ENCODE data around the gene TXNRD3.

TXNRD3 gene

DNA sequence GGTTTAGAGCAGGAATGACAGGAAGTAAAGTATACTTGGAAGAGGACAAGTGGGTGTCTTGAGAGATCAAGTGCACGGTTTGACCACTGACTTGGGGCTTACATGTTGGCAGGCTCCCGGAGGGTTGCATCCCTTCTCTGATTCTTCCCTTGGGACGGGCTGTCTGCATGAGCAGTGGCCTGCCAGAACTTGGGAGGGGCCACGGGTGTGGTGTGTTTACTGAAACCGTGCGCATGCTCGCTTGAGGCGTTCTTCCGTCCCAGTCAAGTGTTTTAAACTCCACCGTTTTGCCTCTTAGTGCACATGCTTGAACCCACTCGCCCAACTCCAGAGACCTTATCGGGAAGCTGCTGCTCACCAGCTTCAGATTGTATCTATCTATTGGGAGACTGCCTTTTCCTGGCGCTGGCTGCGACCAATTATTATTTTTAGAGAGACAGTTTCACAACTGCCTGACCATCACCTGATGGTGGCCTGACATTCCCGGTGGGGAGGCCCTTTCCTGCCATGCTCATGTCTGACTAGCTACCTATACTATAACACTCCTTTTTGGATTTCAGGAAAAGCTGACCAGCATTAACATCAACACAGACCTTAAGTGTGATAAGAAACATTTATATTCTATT lies 81.3 kb downstream of the TXNRD3 start:
- DNase-seq (ENCODE audit: low spot score in 2 of 2) (no peak), ATAC-seq (ENCODE audit: low read depth) (no peak)
- Mint-ChIP-seq H3K4me1 (no peaks in the 10 kb centered on the region), H3K4me3 (no peak overlapping the region), H3K27me3 (peaks cover 11% of the 10 kb centered on the region), H3K36me3 (no peaks in the 10 kb centered on the region), H3K27ac (no peak overlapping the region), H3K9me3 (no peaks in the 10 kb centered on the region)

DNA sequence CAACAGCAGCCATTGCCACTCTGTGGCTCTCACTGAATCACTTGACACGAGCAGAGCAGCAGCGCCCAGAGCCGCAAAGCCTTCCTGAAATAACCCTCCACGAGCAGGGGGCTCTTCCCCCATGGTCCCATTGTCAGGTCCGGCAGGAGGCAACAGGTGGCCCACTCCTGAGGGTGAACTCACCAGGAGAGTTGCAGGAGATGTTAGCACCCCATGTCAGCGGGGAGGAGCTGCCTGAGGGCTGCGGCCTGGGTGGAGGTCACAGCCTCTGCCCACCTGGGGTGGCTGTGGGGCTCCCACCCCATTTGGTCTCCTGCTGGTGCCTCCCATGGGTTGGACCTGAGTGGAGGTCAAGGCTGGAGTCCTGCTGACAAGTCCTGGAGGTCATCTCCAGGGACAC lies 83.8 kb downstream of the TXNRD3 start:
- no peak overlapping the region for H3K27ac Mint-ChIP-seq
- H3K27me3 Mint-ChIP-seq = peaks cover 9% of the 10 kb centered on the region
- no peak for DNase-seq (ENCODE audit: low spot score in 2 of 2)
- no peaks in the 10 kb centered on the region for H3K36me3 Mint-ChIP-seq
- no peaks in the 10 kb centered on the region for H3K9me3 Mint-ChIP-seq
- H3K4me3 Mint-ChIP-seq = no peak overlapping the region
- ATAC-seq (ENCODE audit: low read depth) = no peak
- no peaks in the 10 kb centered on the region for H3K4me1 Mint-ChIP-seq

DNA sequence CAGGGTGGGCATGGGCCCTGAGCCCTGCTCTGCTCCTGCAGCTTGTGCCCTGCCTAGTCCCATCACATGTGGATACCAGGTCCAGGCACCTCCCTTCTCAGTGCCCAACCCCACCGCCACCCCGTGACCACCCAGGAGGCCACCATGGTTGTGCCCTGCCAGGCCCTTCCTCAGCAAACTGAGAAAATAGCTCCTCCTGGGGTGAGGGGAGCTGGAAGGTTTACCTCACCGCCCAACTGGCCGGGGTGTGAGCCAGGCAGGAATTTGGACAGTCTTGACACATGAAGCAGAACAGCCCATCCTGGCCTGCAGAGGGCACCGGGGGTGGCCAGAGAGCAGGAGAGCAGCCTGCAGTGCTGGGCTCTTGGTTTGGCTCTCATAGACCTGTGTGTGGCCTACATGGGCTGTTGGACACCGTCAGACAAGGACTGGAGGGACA lies 84.8 kb downstream of the TXNRD3 start:
- H3K27me3 Mint-ChIP-seq = peaks cover 10% of the 10 kb centered on the region
- ATAC-seq (ENCODE audit: low read depth) (no peak), DNase-seq (ENCODE audit: low spot score in 2 of 2) (no peak)
- H3K36me3 Mint-ChIP-seq = no peaks in the 10 kb centered on the region
- H3K27ac Mint-ChIP-seq = no peak overlapping the region
- no peak overlapping the region for H3K4me3 Mint-ChIP-seq
- peaks cover 2% of the 10 kb centered on the region for H3K9me3 Mint-ChIP-seq
- H3K4me1 Mint-ChIP-seq = no peaks in the 10 kb centered on the region

DNA sequence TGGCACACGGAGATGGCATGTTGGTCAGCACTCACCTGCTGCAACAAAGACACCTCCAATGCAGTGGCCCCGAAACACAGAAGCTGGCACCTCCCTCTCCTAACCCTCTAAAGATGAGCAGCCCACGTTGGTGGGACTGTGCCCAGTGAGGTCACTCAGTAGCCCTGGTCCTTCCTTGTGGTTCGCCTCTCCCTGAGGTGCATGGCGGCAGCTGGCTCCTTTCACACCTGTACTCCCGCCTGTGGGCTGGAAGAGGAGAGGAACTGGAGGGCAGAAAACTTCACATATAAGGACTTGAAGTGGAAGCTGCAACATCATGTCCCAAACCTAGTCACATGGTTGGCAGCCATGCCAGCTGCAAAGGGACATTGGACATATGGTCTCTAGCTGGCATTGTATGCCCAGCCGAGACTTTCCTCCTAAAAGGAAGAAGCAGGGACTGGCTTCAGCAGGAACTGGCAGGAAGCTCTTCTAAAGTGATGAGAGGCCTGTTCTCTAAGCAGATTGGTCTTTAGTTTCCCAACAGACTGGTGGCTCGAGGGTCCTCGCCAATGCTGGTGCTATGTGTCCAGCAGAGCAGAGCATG lies 85.4 kb downstream of the TXNRD3 start:
- Mint-ChIP-seq H3K36me3 (no peaks in the 10 kb centered on the region), H3K27me3 (peaks cover 11% of the 10 kb centered on the region)
- ATAC-seq (ENCODE audit: low read depth) = no peak

DNA sequence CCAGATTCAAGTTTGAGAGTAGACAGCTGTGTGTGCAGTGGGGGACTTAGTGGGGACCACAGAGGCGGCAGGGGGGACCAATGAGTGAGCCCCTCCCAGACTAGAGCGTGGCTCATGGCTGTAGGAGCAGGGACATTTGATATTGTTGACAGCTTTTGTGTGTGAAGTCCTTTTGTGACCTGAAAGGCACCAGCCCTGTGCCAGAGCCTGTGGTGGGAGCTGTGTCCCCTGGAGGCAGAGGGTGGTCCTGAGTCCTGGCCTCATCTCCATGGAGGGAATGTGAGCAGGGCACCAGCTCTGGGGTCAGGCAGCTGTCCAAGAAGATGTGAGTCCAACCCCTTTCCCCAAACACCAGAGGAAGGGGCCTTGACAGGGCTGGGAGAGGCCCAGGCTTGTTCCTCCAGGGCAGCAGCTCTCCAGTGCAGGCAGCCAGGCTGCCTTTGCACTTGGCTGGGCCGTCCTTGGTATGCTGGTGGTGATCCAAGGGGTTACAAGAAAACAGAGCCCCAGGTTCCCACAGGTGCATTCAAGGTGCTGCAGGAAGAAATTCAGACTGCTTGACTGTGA lies 86.1 kb downstream of the TXNRD3 start:
- no peak for ATAC-seq (ENCODE audit: low read depth)
- no peaks in the 10 kb centered on the region for H3K4me1 Mint-ChIP-seq
- no peaks in the 10 kb centered on the region for H3K36me3 Mint-ChIP-seq
- no peak overlapping the region for H3K27ac Mint-ChIP-seq
- no peak for DNase-seq (ENCODE audit: low spot score in 2 of 2)
- H3K27me3 Mint-ChIP-seq = peaks cover 10% of the 10 kb centered on the region
- H3K9me3 Mint-ChIP-seq = peaks cover 2% of the 10 kb centered on the region
- no peak overlapping the region for H3K4me3 Mint-ChIP-seq

More for the DNA sequence above, 85.4 kb downstream of the TXNRD3 start:
- peaks cover 2% of the 10 kb centered on the region for H3K9me3 Mint-ChIP-seq
- H3K27ac Mint-ChIP-seq = no peak overlapping the region
- H3K4me1 Mint-ChIP-seq = no peaks in the 10 kb centered on the region
- no peak overlapping the region for H3K4me3 Mint-ChIP-seq
- DNase-seq (ENCODE audit: low spot score in 2 of 2) = no peak

DNA sequence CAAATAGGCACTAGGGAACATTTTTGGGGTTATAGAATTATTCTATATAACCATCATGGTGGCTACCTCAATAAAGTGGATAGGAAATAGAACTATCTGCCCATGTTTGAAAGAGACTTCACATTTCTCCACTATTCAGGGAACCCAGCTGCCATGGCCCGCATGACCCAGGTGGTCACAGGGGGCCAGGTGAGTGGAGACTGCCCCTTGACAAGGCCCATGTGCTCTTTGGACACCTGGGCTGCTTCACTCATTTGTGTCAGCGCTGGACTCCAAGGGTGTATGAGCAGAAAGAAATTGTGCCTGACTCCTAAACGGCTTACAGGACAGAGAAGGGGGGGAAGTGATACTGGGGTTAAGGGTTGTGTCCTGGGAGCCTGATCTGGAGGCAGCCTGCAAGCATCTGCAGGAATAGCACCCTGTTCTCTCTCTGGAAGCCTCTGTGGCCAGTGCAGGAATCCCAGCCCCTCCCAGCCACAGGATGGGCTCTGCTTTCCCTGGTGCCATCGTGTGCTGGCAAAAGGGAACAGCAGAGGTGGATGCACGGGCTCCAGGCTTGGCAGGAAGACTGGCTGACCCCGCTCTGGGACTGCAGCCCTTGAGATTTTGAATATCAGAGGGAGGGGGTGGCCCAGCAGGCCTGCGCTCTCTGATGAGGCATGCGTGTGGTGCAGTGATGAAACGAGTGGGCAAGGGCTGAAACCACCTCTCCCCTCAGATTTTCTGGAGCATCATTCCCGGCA lies 87.1 kb downstream of the TXNRD3 start:
- Mint-ChIP-seq H3K27me3 (peaks cover 9% of the 10 kb centered on the region), H3K4me3 (no peak overlapping the region), H3K9me3 (peaks cover 5% of the 10 kb centered on the region), H3K36me3 (no peaks in the 10 kb centered on the region), H3K4me1 (no peaks in the 10 kb centered on the region), H3K27ac (no peak overlapping the region)
- DNase-seq (ENCODE audit: low spot score in 2 of 2) = no peak
- ATAC-seq (ENCODE audit: low read depth) = no peak

DNA sequence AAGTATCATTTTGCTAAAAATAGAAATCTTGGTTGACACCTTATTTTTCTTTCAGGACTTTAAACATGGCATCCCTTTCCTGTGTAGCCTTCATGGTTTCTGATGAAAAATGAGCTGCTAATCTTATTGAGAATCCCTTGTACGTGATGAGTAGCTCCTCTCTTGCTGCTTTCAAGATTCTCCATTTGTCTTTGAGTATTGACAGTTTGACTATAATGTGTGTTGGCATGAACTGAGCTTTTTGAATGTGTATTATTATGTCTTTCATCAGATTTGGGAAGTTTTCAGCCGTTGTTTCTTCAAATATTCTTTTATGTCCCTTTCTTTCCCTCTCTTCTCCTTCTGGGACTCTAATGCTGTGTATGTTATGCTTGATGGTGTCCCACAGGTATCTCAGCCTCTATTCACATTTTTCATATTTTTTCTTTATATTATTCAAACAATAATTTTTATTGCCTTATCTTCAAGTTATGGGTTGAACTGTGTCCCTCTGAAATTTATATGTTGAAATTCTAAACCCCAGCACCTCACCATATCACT lies 92.1 kb downstream of the TXNRD3 start:
- peaks cover 9% of the 10 kb centered on the region for H3K27me3 Mint-ChIP-seq
- H3K4me1 Mint-ChIP-seq = no peaks in the 10 kb centered on the region
- peaks cover 14% of the 10 kb centered on the region for H3K9me3 Mint-ChIP-seq
- no peak overlapping the region for H3K4me3 Mint-ChIP-seq
- no peak overlapping the region for H3K27ac Mint-ChIP-seq
- no peak for DNase-seq (ENCODE audit: low spot score in 2 of 2)
- ATAC-seq (ENCODE audit: low read depth) = no peak
- peaks cover 3% of the 10 kb centered on the region for H3K36me3 Mint-ChIP-seq

DNA sequence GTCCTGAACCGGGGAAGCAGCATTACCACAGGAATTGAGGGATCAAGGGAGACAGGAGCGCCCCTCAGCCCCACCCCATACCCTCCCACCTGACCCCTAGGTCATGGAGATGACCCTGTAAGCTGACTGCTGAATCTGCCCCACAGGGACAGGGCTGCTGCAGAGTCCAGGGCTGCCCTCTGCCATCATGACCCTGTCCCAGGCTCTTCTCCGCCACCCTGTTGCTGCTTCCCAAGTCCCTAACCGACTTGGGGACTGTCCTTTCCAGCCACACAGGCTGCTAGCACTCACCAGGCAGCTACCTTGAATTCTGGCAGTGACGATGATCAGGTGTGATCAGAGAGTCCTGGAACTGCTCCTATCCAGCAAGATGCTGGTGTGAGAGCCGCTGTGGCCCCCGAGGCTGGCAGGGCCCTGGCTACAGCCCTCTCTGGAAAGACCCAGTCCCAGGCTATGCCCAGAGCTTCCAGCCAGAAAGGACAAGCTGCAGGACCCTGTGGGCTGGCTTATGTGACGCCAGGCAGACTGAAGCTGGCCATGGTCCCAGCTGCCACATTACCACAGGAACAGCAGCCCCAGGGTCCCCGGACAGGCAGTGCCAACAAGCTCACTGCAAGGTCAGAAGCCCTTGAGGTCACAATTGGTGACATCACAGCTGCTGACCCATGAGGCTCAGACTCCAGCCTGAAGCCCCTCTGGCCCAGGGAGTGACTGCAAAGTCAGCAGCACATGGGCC lies 96.4 kb downstream of the TXNRD3 start, which contains the start of gene C3orf22:
Gene C3orf22 (minus strand): TSS at position 597 of the 736 bp plus-strand sequence. CDS start 5,542 bp downstream, outside the sequence.
- Mint-ChIP-seq H3K36me3 (peaks cover 3% of the 10 kb centered on the region), H3K9me3 (peaks cover 12% of the 10 kb centered on the region), H3K27me3 (peaks cover 4% of the 10 kb centered on the region), H3K4me3 (no peak within 1 kb of the TSS), H3K27ac (no peak within 1 kb of the TSS), H3K4me1 (no peaks in the 10 kb centered on the region)
- DNase-seq (ENCODE audit: low spot score in 2 of 2) (peak in 1 of 2 donors; percentile 4), ATAC-seq (ENCODE audit: low read depth) (no peak)

DNA sequence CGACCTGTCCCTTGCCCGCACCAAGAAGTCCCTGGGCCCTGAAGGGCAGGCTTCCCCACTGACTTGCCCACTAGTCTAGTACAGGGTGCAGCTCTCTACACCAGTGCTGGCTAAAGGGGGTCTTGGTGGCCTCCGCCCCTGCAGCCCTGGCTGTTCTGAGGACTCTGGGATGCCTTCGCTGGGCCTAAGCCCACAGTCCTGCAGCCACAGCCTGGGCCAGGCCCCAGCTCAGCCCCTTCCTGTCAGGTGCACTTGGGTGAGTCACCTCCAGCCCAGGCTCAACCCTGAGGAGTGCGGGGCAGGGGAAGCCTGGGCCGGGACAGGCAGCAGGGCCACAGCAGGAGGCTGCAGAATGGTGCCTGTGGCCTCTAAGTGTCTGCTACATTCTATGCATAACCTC lies 97.2 kb downstream of the TXNRD3 start:
- DNase-seq (ENCODE audit: low spot score in 2 of 2) (peak in 1 of 2 donors; percentile 9), ATAC-seq (ENCODE audit: low read depth) (no peak)
- peaks cover 3% of the 10 kb centered on the region for H3K36me3 Mint-ChIP-seq
- peaks cover 5% of the 10 kb centered on the region for H3K27me3 Mint-ChIP-seq
- H3K4me1 Mint-ChIP-seq = no peaks in the 10 kb centered on the region
- no peak overlapping the region for H3K4me3 Mint-ChIP-seq
- H3K9me3 Mint-ChIP-seq = peaks cover 8% of the 10 kb centered on the region
- H3K27ac Mint-ChIP-seq = no peak overlapping the region

DNA sequence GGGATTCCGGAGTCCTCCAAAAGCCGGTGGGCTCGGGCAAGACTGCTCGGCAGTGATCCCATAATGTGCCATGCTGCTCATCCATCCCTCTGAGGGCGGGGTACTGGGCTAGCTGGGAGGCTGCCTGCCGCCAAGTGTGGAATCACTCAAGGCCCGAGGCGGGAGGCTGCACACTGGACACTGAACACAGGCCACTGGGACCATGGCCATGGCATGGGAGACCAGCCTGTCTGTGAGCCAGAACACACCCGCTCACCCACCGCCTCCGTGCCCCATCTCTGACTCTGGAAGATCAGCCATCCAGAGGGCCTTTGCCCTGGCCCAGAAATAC lies 97.5 kb downstream of the TXNRD3 start:
- Mint-ChIP-seq H3K27me3 (peaks cover 5% of the 10 kb centered on the region), H3K9me3 (peaks cover 7% of the 10 kb centered on the region)
- ATAC-seq (ENCODE audit: low read depth) = no peak

More for the DNA sequence above, 97.5 kb downstream of the TXNRD3 start:
- Mint-ChIP-seq H3K27ac (no peak overlapping the region), H3K4me3 (no peak overlapping the region), H3K36me3 (peaks cover 3% of the 10 kb centered on the region), H3K4me1 (no peaks in the 10 kb centered on the region)
- DNase-seq (ENCODE audit: low spot score in 2 of 2) = no peak

Data from memory B cell (primary cell).